Neural cell (in vitro differentiated cells): Measurements from ENCODE around the gene G6PC3.

Experiments
- CTCF ChIP-seq: fragments of 450-650 bp; IDR thresholded peaks from 2 replicates; pipeline ENCODE4 v1.5.1; 2014; ENCODE audit warnings: antibody characterized with exemption, mild to moderate bottlenecking, moderate library complexity; ENCODE audit not compliant: poor library complexity, severe bottlenecking
- EZH2 ChIP-seq: fragments of 200-600, 300-800 bp; shearing (Covaris generic), sonication (generic); IDR thresholded peaks from 2 replicates; pipeline ENCODE4 v1.6.1; 2014; ENCODE audit warnings: antibody characterized with exemption, low read length, borderline replicate concordance, mild to moderate bottlenecking; ENCODE audit not compliant: insufficient read depth, poor library complexity, severe bottlenecking
- POLR2AphosphoS5 ChIP-seq: IDR thresholded peaks from 2 replicates; pipeline ENCODE4 v1.6.1; 2012
- RAD21 ChIP-seq: fragments of 450-650 bp; conservative IDR thresholded peaks from 2 replicates; pipeline ENCODE4 v1.6.1; 2014; ENCODE audit warnings: antibody characterized with exemption, mild to moderate bottlenecking, moderate library complexity

DNA sequence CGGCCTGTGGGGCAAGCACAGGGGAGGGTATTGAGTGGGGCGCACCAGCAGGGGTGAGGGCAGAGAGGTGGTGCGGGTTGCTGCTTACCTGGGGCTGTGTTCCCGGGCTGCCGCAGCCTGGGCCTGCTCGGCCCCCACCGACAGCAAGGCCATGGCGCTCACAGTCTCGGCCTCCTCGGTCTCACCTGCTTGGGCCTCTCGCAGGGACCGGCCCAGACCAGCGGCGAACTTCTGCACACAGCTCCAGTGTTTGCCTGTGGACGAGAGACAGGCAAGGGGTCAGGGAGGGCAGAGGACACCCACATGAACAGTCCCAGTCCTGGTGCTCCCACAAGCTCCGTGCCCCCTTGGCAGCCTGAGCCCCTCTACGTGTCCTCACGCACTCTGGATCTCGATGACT, 7.9 kb downstream of the G6PC3 start:
- TF ChIP-seq EZH2 (no peak), CTCF (no peak), RAD21 (no peak), POLR2AphosphoS5 (no peak)
